AG04450 (cell line): Measurements from ENCODE around the gene ZNF385D. TPM values are rescaled to one million over a fixed set of nuclear protein-coding genes. Genes with fewer than 3 reads are reported as not detected.

ENCODE experiments used
- CTCF ChIA-PET: fragments of 300-600, 350-600 bp; formaldehyde crosslinking; extraction: SDS; loops from one replicate; lab custom pipeline; 2022; ENCODE audit warnings: antibody characterized with exemption, inconsistent platforms; lab: Charles Lee
- POLR2A ChIA-PET: fragments of 350-600 bp; formaldehyde crosslinking; extraction: SDS; loops from one replicate; lab custom pipeline; 2021; ENCODE audit warnings: antibody characterized with exemption, inconsistent platforms; lab: Yijun Ruan, JAX
- DNase-seq: peaks from one replicate; pipeline ENCODE4 v3.0.0-alpha.2; 2011; ENCODE audit warnings: low read depth, low spot score
- H3K27ac ChIP-seq: one replicate; pipeline ENCODE4 v1.5.1; 2012; ENCODE audit warnings: low read depth, low read length, control low read depth
- H3K27me3 ChIP-seq: one replicate; pipeline ENCODE4 v1.6.0; 2012; ENCODE audit warnings: low read length; ENCODE audit not compliant: control insufficient read depth, insufficient read depth
- H3K4me3 ChIP-seq: 2 replicates; pipeline ENCODE4 v1.5.1; 2011; ENCODE audit warnings: mild to moderate bottlenecking, low read depth, low read length, control low read depth
- H3K9me3 ChIP-seq: 2 replicates; pipeline ENCODE4 v1.5.1; 2012; ENCODE audit warnings: low read length; ENCODE audit not compliant: control insufficient read depth, insufficient read depth
- polyA plus RNA-seq: library from polyadenylated mRNA; depleted of rRNA; stranded (reverse); fragments of >200 nt; gene quantifications from 2 replicates; pipeline ENCODE4 v1.2.3, GENCODE V29; 2011
- TF ChIP-seq, protein P1 (sequence below): IDR thresholded peaks from 2 replicates; pipeline ENCODE4 v1.5.1; 2011; ENCODE audit warnings: low read depth, low read length, control low read depth, inconsistent platforms

Gene ZNF385D
- polyA plus RNA-seq, 1 experiment: 0.10 TPM

DNA sequence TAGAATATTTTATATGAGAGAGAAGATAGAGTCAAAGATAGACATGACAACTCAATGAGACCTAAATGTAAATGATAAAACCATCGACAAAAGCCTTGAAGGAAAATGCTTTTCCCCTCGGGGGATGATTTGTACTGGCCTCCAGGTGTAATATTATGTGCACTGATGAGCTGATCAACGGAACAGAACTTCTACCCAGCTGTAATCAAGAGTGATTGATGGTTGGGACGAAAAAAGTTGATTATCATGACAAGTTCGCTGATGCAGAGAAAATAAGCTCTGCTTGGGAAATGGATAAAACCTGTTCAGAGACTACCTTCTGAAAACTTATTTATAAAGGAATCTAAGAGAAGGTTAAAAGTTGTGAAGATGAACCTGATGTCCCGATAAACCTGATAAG, 210.7 kb downstream of the ZNF385D start:
- Histone ChIP-seq H3K4me3 (no peak overlapping the region), H3K9me3 (no peaks in the 10 kb centered on the region; the same call in 1 of the 2 replicates), H3K27me3 (no peaks in the 10 kb centered on the region), H3K27ac (no peak overlapping the region)
- TF ChIP-seq, protein P1, sequence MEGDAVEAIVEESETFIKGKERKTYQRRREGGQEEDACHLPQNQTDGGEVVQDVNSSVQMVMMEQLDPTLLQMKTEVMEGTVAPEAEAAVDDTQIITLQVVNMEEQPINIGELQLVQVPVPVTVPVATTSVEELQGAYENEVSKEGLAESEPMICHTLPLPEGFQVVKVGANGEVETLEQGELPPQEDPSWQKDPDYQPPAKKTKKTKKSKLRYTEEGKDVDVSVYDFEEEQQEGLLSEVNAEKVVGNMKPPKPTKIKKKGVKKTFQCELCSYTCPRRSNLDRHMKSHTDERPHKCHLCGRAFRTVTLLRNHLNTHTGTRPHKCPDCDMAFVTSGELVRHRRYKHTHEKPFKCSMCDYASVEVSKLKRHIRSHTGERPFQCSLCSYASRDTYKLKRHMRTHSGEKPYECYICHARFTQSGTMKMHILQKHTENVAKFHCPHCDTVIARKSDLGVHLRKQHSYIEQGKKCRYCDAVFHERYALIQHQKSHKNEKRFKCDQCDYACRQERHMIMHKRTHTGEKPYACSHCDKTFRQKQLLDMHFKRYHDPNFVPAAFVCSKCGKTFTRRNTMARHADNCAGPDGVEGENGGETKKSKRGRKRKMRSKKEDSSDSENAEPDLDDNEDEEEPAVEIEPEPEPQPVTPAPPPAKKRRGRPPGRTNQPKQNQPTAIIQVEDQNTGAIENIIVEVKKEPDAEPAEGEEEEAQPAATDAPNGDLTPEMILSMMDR: no peak
- ChIA-PET POLR2A (no interaction called here), CTCF (interaction anchor here (0.6 kb wide), 2 partner anchors 1070 to 1200 kb away, joined by 3 read pairs; no protein-coding TSS in a partner anchor)
- no peak for DNase-seq

DNA sequence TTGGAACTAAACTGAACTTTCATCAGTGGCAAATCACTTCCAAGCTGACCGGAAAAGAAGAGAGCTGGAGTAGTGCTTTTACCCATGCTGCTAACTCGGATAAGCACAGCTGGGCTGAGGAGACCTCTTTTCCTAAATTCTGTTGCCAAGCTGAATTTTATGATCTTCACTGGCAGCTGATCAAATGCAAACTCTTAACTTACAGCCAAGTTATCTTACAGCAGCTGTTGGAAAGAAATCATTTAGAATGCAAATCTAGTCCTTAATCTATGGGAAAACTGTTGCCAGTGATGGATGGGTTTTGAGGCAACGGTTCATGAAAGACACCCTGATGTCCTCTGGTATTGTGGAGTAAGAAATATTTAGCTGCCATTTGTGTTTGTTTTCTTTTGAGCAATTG, 216.5 kb downstream of the ZNF385D start:
- Histone ChIP-seq H3K27ac (no peak overlapping the region), H3K4me3 (no peak overlapping the region), H3K27me3 (no peaks in the 10 kb centered on the region), H3K9me3 (no peaks in the 10 kb centered on the region)
- no peak for DNase-seq
- TF ChIP-seq, protein P1: no peak
- CTCF ChIA-PET: no interaction called here
- POLR2A ChIA-PET: no interaction called here

DNA sequence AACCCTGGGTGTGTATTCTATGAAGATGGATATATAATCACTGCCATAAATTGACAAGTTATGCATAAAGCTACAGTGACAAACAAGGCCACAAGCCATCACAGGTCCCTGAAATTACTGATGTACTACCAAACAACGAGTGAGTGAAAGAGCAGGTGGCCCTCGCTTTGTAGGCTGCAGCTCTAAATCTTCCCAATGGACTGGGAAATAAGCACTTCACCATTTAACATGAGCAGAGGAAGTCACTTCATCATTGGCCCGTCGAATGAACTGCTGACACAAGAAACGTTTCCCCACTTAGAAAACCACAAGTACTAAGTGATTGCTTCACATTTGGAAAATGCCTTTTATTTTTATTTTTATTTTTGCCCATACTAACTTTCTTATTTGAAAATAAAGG, 218.0 kb downstream of the ZNF385D start:
- POLR2A ChIA-PET: no interaction called here
- CTCF ChIA-PET: no interaction called here
- Histone ChIP-seq H3K9me3 (no peaks in the 10 kb centered on the region), H3K27ac (no peak overlapping the region), H3K27me3 (no peaks in the 10 kb centered on the region), H3K4me3 (no peak overlapping the region)
- DNase-seq: no peak
- TF ChIP-seq, protein P1: no peak

DNA sequence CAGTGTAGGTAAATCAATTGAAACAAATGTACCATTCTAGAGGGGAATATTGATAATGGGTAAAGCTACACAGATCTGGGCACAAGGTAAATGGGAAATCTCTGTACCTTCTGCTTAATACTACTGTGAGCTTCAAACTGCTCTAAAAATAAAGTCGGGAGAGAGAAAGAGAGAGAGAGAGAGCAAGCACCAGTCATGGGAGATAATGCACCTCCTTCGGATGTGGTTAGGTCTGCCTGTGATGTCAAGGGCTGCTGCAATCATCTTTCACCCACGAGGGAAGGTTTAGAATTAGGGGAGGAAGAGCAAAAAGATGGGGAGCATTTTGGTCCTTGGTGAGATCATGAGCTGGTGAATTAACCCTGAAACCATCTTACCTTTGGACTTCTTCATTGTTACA, 219.1 kb downstream of the ZNF385D start:
- no peak overlapping the region for H3K27ac ChIP-seq
- TF ChIP-seq, protein P1: no peak
- ChIA-PET POLR2A (no interaction called here), CTCF (no interaction called here)
- H3K27me3 ChIP-seq: no peaks in the 10 kb centered on the region
- H3K9me3 ChIP-seq: no peaks in the 10 kb centered on the region
- no peak overlapping the region for H3K4me3 ChIP-seq
- DNase-seq: no peak

DNA sequence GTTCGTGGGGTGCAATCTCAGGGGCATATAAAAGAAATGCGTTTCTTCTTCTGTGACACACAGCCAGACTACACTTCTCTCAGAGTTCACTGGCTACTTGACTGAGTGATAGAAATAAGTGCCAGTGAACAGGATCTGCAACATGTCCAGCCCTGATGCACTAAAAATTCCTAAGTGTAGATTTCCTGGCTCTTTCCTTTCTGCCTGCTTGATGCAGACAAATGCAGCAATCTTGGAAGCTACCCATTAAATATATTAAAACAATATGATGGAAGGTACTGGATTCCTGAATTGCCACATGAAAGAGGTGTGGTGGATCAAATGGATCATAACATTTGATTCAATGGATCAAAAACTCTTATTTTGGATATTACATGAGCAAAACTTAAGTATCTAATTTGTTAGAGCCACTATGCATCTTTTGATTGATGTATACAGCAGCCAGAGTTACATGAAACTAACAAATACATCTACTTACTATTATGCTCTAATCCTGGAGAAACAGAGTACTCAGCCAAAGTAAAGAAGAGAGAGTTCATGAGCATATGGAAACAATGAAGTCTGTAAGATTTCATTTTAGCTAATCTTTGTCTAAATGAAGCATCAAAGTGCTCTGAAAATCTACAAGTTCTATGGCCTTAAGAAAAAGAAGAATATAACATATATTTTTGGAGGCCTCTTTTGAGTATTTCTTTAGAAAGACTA, 222.6 kb downstream of the ZNF385D start:
- no peak for DNase-seq
- POLR2A ChIA-PET: no interaction called here
- CTCF ChIA-PET: no interaction called here
- TF ChIP-seq, protein P1: no peak
- H3K27ac ChIP-seq: no peak overlapping the region
- H3K27me3 ChIP-seq: no peaks in the 10 kb centered on the region
- H3K9me3 ChIP-seq: no peaks in the 10 kb centered on the region
- H3K4me3 ChIP-seq: no peak overlapping the region
